HG03039 (cell line): ENCODE measurements around the gene SNAI3.

ENCODE experiments used
- ATAC-seq: cut with Tn5 transposase; IDR thresholded peaks from one replicate; pipeline ENCODE4 v1.9.1; 2021; ENCODE audit warnings: mild to moderate bottlenecking, moderate library complexity; ENCODE audit not compliant: unreplicated experiment

SNAI3 gene

DNA sequence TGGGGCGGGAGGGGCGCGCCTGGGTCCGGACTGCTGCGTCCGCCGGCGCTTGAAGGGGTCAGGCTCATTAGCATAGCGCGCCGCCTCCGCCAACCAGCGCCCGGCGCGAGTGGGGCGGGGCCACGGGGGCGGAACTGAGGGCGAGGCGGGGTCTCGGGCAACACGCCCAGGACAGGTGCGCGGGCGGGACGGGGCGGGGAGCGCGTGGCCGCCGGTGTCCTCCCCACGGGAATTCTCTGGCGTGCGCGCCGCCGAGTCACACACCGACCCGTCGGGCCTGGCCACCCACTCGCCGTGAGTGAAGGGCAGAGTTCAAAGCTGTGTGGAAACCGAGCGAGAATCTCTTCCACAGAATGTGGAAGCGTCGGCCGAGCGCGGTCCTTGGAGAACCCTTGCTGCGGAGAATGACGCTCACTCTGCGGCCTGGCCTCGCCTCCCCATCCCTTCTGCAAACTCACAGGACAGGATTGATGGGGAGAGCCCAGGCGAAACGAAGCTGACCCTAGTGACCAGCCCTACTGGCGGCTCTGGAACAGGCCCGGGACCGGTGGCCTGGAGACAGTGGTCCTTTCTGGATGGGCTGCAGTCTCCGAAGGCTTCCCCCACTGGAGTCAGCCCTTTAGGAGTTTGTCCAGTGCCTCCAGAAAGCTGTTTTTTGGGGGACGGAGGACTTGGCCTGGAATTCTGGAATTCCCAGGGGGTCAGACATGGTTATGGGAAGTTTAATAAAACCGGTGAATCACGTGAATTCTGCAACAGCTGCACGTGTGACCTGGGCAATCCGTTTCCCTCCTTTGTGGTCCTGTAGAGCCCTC lies at the start of gene SNAI3:
TSS of gene SNAI3 (minus strand) at position 69 of the 815 bp plus-strand sequence. CDS start 101 bp downstream, outside the sequence.
- ATAC-seq = peak; percentile 42

GRCh38 chr16:88736088-88736487 lies 49.8 kb upstream of the SNAI3 start:
- no peak for ATAC-seq

- no peak for ATAC-seq
These were observed 49.3 kb upstream of the SNAI3 start for GRCh38 chr16:88735616-88736015.

DNA sequence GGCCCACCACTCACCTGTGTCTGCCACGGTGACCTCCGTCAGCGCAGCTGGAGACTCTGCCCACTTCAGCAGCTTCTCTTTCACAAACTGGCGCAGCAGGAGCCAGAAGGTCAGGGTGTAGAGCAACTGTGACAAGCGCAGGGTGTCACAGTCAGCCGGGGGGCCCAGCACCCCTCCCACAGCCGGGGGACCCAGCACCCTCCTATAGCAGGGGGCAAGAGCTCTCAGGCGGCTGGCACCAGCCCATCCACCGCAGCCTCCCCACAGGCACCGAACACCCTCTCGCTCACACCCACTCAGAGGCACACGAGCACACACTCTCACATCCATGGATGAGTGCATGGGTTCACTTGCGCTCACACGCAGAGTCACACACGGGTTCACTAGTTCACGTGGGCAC lies 48.8 kb upstream of the SNAI3 start:
- no peak for ATAC-seq

DNA sequence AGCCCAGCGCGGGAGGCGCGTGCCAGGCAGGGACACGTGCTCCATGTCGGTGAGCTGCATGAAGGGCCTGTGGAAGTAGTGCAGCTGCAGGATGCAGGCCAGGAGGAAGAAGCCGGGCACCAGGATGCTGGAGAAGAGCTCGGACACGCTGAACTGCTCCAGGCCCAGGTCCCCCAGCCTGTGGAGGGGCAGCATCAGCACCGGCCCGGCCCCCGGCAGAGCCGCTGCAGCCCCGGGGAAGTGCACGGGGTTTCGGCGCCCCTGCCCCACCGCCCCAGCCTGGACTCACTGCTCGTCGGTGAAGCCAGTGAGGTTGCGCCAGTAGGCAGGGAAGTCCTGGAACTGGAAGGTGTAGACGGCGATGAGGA lies 48.0 kb upstream of the SNAI3 start:
- no peak for ATAC-seq

DNA sequence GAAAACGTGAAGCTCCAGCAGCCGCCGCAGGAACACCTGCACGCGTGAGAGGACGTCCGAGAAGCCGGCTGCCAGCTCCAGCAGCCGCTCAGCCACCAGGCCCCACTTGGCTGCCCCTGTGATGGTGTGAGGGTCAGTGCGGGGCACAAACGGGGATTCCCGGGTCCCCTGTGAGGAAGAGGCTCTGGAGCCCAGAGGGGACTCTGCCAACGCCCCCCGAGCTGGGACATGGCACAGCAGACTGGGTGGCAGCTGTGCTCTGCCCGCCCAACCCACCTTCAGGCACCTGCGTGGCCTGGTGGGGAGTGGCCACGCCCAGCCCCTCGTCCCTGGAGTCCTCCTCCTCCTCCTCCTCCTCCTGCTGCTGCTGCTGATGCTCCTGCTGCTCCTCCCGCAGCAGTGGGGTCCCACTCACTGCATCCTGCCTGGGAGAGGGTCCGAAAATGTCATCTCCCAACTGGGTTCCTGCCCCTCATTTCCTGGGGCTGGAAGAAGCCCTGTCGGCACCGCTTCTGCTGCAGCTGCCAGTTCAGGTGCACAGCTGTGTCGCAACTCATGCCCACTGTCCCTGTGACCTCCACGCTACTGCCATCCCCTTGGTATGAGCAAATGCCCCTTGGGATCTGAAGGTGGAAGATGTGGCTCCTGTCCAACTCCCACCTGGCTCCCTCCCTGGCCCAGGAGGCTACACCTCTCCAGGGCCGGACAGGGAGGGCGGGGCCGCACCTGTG lies 47.5 kb upstream of the SNAI3 start:
- no peak for ATAC-seq

DNA sequence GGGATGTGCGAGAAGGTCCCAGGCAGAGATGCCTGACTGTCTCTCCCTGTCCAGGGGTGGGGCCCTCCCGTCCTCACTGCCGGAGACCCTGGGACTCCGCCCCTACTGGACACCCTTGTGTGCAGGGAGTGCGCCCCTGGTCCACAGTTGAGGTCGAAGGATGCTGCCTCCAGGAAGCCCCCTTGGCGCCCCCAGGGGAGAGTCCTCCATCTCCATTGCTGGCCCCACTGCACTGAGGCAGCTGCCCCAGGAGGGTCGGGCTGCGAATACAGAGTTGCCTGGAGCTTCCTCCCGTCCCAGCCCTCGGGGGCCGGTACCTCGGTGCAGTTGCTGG lies 46.6 kb upstream of the SNAI3 start:
- no peak for ATAC-seq

DNA sequence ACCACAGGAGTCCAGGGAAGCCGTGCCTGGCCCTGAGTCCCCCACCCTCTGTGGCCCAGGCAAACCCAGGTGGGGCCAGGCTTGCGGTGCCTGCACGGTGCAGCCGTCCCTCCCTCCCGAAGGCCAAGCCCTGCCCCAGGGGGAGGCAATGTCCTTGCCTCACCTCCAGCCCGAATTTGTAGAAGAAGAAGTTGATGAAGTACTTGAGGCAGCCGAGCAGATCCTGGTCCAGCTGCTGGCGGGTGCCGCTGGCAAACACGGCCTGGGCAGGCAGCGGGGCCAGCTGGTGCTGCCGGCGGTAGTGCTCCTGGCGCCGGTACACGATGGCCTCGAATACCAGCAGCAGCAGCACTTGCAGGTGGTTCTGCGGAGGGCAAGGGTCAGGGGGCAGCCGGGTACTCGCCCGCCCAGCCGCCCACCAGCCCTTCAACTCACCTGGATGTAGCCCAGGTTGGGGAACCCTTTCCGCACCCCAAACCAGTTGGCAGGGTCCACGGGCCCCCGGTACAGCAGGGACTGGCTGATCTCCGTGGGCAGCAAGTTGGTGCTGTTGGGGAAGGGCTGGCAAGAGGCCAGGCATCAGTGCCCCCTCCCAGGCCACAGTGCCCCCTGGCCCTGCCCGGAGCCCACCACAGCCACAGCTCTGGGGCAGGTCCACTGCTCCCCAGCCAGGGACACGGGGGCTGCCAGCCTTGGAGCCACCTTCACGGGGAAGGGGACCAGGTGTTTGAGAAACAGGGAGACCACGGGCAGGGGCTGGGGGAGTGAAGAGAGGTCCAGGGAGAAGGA lies 46.1 kb upstream of the SNAI3 start:
- no peak for ATAC-seq

- no peak for ATAC-seq
These were observed 45.4 kb upstream of the SNAI3 start for GRCh38 chr16:88731699-88732098.

DNA sequence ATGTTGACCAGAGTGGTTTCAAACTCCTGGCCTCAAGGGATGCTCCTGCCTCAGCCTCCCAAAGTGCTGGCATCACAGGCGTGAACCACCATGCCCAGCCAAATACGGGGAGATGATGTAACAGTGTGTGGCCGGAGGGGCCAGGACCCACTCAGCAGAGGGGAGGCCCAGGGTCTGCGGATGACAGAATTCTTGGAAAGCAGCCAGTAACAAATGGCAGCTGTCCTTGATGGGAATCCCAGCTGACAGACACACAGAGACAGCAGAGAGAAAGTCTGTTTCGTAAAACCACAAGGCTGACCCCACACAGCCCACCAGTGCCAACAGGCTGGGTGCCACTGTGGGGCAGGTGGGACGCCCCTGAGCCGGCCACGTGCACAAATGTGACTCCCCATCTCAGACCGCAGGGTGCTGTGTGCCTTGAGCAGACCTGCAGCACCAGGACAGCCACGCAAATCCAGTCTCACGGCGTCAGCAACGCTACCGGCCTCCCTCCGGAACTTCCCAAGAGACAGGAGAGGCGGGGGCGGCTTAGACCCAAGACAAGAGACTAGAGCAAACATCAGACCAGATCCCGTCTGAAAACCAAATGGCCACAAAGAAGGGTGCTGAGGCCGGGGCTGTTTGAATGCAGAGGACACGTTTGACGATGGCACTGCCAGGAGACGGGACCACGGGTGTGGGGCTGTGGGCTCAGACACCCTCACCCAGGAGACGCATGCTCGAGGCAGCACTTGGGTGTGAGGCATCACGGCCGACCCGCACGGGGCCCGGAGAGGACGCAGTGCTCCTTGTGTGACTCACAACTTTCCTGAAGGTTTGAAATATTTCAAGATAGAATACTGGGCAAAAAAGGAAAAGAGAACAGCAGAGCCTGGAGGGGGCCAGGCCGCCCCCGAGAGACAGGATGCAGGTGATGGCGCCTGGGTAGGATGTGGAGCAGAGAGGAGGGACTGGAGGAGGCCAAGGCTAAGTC lies 44.6 kb upstream of the SNAI3 start:
- no peak for ATAC-seq

DNA sequence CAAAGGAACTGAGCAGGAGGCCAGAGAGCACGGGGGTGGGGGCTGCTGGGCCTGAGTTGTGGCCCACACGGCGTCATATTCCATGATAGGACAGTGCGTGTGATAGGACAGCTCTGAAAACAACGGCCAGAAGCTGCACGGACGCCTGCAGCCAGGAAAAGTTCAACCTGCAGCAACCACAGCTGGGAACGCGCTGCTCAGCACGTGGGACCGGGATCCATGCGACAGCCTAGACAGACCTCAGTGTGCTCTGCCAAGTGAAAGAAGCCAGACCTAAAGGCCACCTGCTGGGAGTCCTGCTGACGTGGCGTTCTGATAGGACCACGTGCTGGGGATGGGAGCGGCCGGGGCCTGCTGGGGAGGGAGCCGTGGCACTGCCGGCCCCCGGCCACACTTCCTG lies 41.6 kb upstream of the SNAI3 start:
- no peak for ATAC-seq

GRCh38 chr16:88726981-88727380 lies 40.7 kb upstream of the SNAI3 start:
- no peak for ATAC-seq

DNA sequence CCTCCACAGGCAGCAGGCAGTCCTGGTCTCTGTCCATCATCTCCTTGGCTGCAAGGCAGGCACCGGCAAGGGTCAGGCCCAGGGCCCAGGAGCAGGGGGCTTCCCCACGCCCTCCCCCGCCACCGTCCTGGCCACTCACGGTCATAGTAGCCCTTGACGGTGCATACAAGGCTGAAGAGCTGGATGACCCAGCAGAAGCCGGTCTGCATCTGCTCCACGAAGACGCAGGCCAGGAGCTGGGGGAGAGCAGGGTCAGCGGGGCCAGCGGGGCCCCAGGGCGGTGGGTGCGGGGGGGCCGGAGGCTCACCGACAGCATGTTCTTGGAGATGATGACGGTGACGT lies 40.1 kb upstream of the SNAI3 start:
- no peak for ATAC-seq

- no peak for ATAC-seq
These were observed 39.5 kb upstream of the SNAI3 start for GRCh38 chr16:88725609-88726407.

- ATAC-seq = no peak
These were observed 38.7 kb upstream of the SNAI3 start for GRCh38 chr16:88724855-88725555.

DNA sequence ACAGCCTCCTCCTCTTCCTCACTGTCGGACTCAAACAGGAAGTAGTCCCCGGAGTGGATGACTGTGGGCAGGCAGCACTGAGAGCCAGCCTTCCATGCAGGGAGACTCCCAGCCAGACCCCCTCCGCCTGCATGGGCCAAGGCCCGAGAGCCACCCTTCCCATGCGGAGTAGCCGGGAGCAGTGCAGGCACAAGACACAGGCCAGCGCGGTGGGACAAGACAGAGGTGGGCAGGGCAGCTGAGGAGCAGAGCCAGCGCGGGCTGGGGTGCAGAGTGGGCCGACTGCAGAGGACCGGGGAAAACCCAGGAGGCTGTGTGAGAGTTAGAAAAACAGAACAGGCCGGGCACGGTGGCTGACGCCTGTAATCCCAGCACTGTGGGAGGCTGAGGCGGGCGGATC lies 37.6 kb upstream of the SNAI3 start:
- ATAC-seq = no peak

DNA sequence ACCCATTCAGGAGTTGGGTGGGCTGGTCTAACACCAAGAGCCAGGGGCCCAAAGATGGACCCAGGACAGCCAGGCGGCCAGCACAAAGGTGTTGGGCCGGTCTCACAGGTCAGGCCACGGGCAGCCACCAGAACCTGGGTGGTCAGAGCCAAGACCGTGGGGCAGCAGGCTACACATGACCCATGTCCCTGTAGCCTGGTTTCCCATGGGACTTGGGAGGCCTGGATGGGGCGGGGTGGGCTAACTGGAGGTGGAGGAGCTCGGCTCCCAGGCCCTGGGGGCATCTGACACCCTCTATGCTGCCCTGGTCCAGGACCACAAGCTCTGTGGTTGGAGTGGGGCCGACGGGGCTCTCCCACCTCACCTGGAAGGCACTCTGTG lies 37.2 kb upstream of the SNAI3 start:
- ATAC-seq = no peak

- no peak for ATAC-seq
These were observed 36.6 kb upstream of the SNAI3 start for GRCh38 chr16:88722784-88723506.
